ENCODE data around the gene ADAMTS2.

Gene ADAMTS2

DNA sequence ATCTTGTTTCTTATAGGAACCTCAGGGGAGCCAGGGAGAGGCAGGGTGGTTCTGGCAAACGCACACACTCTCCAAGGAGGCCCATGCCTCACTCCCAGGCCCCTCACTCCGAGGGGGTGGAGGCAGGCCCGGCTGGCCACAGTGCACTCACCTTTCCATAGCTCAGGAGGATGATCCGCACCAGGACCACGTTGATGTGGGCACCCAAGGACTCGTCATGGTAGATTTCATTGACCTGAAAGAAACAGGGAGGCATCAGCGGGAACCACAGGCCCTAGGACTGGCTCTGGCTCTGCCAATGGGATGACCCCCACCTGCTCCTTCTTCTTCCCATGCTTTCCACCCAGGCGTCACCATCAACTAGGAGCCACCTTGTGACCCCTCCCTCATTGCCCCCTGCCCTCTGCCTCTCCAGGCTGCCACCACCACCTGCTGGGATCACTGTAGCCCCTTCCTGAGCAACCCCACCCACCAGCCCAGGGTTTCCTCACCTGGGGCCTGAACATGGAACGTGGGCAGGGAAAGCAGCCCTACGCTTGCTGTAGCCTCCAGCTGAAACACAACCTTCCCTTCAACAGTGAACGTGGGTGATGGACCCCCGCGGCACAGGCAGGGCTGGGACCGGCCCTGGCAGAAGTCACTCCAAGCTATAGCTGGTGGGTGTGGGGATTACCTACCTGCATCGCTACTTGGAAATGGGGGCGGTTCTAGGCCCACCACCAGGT lies 164.2 kb downstream of the ADAMTS2 start:
- no peaks in the 10 kb centered on the region for H3K4me1 ChIP-seq (ENCODE audit: control insufficient read depth, insufficient read depth, low read length)
- H3K27me3 ChIP-seq (ENCODE audit: control insufficient read depth, insufficient read depth, low read length): no peaks in the 10 kb centered on the region
- no peaks in the 10 kb centered on the region for H3K9me3 ChIP-seq (ENCODE audit: control insufficient read depth, low read length)
- H3K9ac ChIP-seq (ENCODE audit: low read length): no peak overlapping the region
- H3K36me3 ChIP-seq (ENCODE audit: control insufficient read depth, insufficient read depth, low read length): no peaks in the 10 kb centered on the region
- H3K4me3 ChIP-seq (ENCODE audit: low read length): no peak overlapping the region

DNA sequence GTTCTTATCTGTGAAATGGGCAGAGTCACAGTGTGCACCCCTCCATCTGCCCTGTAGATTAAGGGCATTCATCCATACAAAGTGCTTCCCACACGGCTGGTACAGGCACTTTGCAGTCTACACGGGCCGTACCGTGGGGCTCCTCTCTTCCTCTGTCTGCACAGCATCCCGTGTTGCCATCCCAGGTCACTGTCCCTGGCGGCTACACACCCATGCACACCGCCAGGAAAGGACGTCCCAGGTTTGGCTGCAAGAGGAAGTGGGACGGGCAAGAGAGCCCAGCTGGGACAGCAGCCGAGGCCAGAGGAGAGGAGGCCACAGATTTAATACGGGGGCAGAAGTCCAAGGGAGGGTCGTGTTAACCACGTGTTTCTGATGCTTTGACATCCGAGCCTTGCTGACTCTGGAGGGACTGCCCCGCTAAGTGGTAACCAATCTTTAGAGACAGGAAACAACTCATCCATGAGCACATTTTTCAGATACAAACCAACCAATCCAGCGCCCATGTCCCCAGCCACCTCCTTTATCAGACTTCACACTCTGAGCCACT lies 165.1 kb downstream of the ADAMTS2 start:
- Histone ChIP-seq H3K9me3 (ENCODE audit: control insufficient read depth, low read length) (no peaks in the 10 kb centered on the region), H3K4me1 (ENCODE audit: control insufficient read depth, insufficient read depth, low read length) (no peaks in the 10 kb centered on the region), H3K36me3 (ENCODE audit: control insufficient read depth, insufficient read depth, low read length) (no peaks in the 10 kb centered on the region), H3K27me3 (ENCODE audit: control insufficient read depth, insufficient read depth, low read length) (no peaks in the 10 kb centered on the region), H3K9ac (ENCODE audit: low read length) (no peak overlapping the region), H3K4me3 (ENCODE audit: low read length) (no peak overlapping the region)

- Histone ChIP-seq H3K36me3 (ENCODE audit: control insufficient read depth, insufficient read depth, low read length) (no peaks in the 10 kb centered on the region), H3K4me1 (ENCODE audit: control insufficient read depth, insufficient read depth, low read length) (no peaks in the 10 kb centered on the region), H3K4me3 (ENCODE audit: low read length) (no peak overlapping the region), H3K27me3 (ENCODE audit: control insufficient read depth, insufficient read depth, low read length) (no peaks in the 10 kb centered on the region), H3K9me3 (ENCODE audit: control insufficient read depth, low read length) (no peaks in the 10 kb centered on the region), H3K9ac (ENCODE audit: low read length) (no peak overlapping the region)
These were observed 167.3 kb downstream of the ADAMTS2 start for GRCh38 chr5:179177711-179178575.

DNA sequence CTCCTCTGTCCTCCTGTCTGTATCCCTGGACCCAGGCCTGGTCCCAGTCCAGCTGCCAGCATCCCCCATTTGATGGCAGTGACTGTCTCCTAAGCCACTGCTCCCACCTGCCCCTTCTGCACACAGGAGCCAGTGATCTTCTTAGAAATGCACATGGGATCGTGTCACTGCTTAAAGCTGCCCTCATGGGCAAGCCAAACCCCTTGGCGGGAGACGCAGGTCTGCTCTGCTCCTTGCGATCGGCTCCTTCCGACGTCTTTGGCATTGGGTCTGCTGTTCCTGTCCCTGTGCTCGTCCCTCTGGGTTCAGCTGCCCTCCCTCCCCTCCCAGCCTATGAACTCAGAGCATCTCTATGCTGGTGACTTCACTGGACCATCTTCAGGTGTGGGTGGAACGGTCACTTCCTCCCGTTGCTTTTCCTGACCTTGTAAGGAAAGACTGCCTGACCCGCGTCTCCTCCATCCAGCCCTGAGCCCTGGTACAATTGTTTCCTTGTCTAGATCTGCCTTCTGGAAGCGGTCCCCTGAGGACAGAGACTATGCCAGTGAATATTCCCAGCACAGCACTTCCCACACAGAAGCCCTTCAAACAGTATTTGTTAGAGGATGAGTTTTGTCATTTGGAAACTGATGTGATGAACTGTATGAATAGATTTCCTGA lies 168.6 kb downstream of the ADAMTS2 start:
- Histone ChIP-seq H3K4me3 (ENCODE audit: low read length) (no peak overlapping the region), H3K4me1 (ENCODE audit: control insufficient read depth, insufficient read depth, low read length) (no peaks in the 10 kb centered on the region), H3K9me3 (ENCODE audit: control insufficient read depth, low read length) (no peaks in the 10 kb centered on the region), H3K36me3 (ENCODE audit: control insufficient read depth, insufficient read depth, low read length) (no peaks in the 10 kb centered on the region), H3K27me3 (ENCODE audit: control insufficient read depth, insufficient read depth, low read length) (no peaks in the 10 kb centered on the region), H3K9ac (ENCODE audit: low read length) (no peak overlapping the region)

- Histone ChIP-seq H3K36me3 (ENCODE audit: control insufficient read depth, insufficient read depth, low read length) (no peaks in the 10 kb centered on the region), H3K4me1 (ENCODE audit: control insufficient read depth, insufficient read depth, low read length) (no peaks in the 10 kb centered on the region), H3K27me3 (ENCODE audit: control insufficient read depth, insufficient read depth, low read length) (no peaks in the 10 kb centered on the region), H3K4me3 (ENCODE audit: low read length) (no peak overlapping the region), H3K9me3 (ENCODE audit: control insufficient read depth, low read length) (no peaks in the 10 kb centered on the region), H3K9ac (ENCODE audit: low read length) (no peak overlapping the region)
These were observed 169.1 kb downstream of the ADAMTS2 start for GRCh38 chr5:179176166-179176565.

DNA sequence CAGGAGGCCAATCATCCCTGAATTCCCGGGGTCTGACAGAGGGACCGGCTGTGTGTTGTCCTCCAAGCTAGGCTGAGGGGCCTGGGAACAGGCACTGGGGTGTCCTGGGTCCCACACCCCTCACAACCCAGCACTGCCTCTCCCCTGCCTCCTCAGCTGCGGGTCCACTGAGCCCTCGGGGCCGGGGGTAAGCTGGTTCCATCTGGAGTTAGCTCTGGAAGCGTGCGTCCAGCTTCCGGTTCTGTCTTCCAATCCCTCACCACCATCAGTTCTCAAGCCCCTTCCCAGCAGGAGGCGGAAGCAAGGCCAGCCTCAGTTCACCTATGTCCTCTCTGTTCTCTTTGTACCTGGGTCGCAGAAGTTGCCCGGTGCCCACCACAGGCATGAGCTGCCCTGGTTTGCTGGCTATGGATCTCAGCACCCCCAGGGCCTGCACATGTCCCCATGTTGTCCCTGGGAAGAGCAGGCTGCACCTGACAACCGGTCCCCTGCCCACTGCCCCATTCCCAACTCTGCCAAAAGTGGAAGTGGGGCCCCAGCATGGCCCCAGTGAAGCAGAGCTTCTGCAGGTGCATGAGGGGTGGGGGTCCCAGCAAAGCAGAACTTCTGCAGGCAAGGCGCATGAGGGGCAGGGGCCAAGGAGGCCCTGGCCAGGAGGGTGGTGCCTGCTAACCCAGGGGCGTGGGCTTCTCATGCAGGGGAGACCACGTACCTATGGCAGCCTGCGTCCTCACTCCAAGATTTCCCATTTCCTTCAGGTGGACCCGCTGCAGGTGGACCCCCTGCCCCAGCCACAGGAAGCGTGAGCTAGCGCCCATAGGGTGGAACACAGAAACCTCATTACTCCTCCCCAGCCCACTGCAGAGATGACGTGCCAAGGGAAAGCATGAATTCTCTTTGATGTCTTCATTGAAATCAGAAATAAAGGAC lies 173.2 kb downstream of the ADAMTS2 start:
- Histone ChIP-seq H3K9me3 (ENCODE audit: control insufficient read depth, low read length) (no peaks in the 10 kb centered on the region), H3K4me3 (ENCODE audit: low read length) (no peak overlapping the region), H3K4me1 (ENCODE audit: control insufficient read depth, insufficient read depth, low read length) (no peaks in the 10 kb centered on the region), H3K27me3 (ENCODE audit: control insufficient read depth, insufficient read depth, low read length) (peaks cover 4% of the 10 kb centered on the region), H3K36me3 (ENCODE audit: control insufficient read depth, insufficient read depth, low read length) (no peaks in the 10 kb centered on the region), H3K9ac (ENCODE audit: low read length) (no peak overlapping the region)

GRCh38 chr5:179171251-179171815 lies 173.9 kb downstream of the ADAMTS2 start:
- Histone ChIP-seq H3K4me1 (ENCODE audit: control insufficient read depth, insufficient read depth, low read length) (no peaks in the 10 kb centered on the region), H3K36me3 (ENCODE audit: control insufficient read depth, insufficient read depth, low read length) (no peaks in the 10 kb centered on the region), H3K9ac (ENCODE audit: low read length) (no peak overlapping the region)

DNA sequence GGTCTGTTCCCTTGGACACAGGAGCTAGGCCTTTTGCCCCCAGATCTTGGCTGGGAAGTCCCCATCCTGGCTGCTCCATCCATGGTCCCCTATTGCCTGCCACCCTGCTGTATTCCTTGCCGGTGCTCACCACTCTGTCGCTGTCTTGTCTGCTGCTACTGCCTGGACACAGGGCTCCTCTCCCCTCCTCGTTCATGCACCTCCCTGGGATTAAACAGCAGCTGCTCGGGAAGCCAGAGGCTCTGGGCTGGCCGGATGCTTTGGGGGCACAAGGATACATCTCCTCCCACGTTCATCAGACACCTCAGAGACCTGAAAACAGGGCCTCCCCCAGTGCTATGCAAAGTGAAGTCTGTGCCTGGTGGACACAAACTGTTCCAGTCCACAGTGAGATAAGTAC lies 174.7 kb downstream of the ADAMTS2 start:
- no peak overlapping the region for H3K9ac ChIP-seq (ENCODE audit: low read length)
- H3K4me3 ChIP-seq (ENCODE audit: low read length): no peak overlapping the region
- H3K27me3 ChIP-seq (ENCODE audit: control insufficient read depth, insufficient read depth, low read length): peaks cover 4% of the 10 kb centered on the region
- no peaks in the 10 kb centered on the region for H3K4me1 ChIP-seq (ENCODE audit: control insufficient read depth, insufficient read depth, low read length)
- no peaks in the 10 kb centered on the region for H3K36me3 ChIP-seq (ENCODE audit: control insufficient read depth, insufficient read depth, low read length)
- H3K9me3 ChIP-seq (ENCODE audit: control insufficient read depth, low read length): no peaks in the 10 kb centered on the region

More at GRCh38 chr5:179171251-179171815, 173.9 kb downstream of the ADAMTS2 start:
- Histone ChIP-seq H3K27me3 (ENCODE audit: control insufficient read depth, insufficient read depth, low read length) (peaks cover 4% of the 10 kb centered on the region), H3K9me3 (ENCODE audit: control insufficient read depth, low read length) (no peaks in the 10 kb centered on the region), H3K4me3 (ENCODE audit: low read length) (no peak overlapping the region)

DNA sequence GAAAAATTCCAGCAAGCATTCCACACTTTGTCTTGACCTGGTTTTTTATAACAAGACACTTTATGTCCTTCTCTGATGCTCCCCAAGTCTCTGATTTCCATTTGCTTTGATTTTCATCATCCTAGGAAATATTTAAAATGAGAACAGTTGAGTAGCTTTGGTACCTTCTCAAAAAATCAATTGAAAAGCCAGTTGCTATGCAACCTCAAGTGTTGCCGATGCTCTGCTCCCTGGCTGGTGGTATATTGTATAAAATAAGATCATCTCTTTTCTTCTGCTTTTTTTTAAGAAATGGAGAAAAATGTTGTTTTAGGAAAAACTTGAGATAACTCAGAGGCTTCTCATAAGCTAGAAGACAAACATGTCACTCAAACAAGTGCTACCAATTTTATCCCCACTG lies 175.4 kb downstream of the ADAMTS2 start:
- Histone ChIP-seq H3K4me3 (ENCODE audit: low read length) (no peak overlapping the region), H3K4me1 (ENCODE audit: control insufficient read depth, insufficient read depth, low read length) (no peaks in the 10 kb centered on the region), H3K36me3 (ENCODE audit: control insufficient read depth, insufficient read depth, low read length) (no peaks in the 10 kb centered on the region), H3K9ac (ENCODE audit: low read length) (no peak overlapping the region), H3K27me3 (ENCODE audit: control insufficient read depth, insufficient read depth, low read length) (peaks cover 4% of the 10 kb centered on the region), H3K9me3 (ENCODE audit: control insufficient read depth, low read length) (no peaks in the 10 kb centered on the region)

DNA sequence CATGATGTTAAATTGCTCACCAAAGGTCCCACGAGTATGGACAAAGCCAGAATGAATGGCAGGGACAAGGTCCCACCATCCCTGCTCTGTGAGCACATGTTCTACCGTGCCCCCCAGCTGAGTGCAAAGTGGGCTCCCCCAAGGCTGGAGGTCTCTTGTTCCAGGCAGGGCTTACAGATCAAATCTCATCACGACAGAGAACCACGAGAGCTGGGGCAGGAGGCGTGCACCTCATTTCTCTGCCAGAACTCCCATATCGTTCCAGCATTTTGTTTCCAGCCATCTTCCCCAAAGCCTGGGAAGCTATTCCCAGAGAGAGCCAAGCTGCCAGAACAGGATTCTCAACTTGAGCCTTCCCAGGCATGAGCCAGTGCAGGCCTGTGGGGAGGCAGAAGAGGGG lies 176.6 kb downstream of the ADAMTS2 start:
- Histone ChIP-seq H3K4me1 (ENCODE audit: control insufficient read depth, insufficient read depth, low read length) (no peaks in the 10 kb centered on the region), H3K27me3 (ENCODE audit: control insufficient read depth, insufficient read depth, low read length) (peaks cover 4% of the 10 kb centered on the region), H3K4me3 (ENCODE audit: low read length) (no peak overlapping the region), H3K9ac (ENCODE audit: low read length) (no peak overlapping the region), H3K9me3 (ENCODE audit: control insufficient read depth, low read length) (no peaks in the 10 kb centered on the region), H3K36me3 (ENCODE audit: control insufficient read depth, insufficient read depth, low read length) (no peaks in the 10 kb centered on the region)

DNA sequence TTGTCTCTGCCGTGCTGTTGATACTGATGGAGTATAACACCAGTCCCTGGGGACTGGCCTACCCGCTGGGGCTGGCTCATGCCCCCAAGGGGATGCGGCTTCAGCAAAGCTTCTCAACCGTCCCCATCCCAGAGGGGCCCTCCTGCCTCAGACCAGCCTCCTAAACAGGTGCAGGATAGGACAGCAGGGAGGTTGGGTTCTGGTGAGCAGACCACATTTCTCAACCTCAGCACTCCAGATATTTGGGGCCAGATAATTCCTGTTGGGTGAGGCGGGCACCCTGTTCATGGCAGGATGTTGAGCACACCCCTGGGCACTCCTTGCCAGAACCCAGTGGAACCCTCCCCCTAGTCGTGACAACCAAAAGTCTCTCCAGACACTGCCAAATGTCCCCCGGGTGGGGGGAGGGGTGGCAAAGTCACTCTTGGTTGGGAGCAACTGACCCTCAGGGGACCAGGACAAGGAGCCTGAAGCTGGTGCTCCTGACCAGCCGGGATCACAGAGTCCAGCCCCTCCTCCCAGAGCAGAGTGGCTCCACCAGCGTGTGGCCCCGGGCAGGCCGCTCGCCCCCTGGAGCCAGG lies 177.3 kb downstream of the ADAMTS2 start:
- Histone ChIP-seq H3K27me3 (ENCODE audit: control insufficient read depth, insufficient read depth, low read length) (peaks cover 4% of the 10 kb centered on the region), H3K36me3 (ENCODE audit: control insufficient read depth, insufficient read depth, low read length) (no peaks in the 10 kb centered on the region), H3K4me3 (ENCODE audit: low read length) (no peak overlapping the region), H3K4me1 (ENCODE audit: control insufficient read depth, insufficient read depth, low read length) (no peaks in the 10 kb centered on the region), H3K9me3 (ENCODE audit: control insufficient read depth, low read length) (no peaks in the 10 kb centered on the region), H3K9ac (ENCODE audit: low read length) (no peak overlapping the region)
